Transverse colon (tissue), 4 donors: ENCODE data around the gene STARD9. TPM values are rescaled to one million over a fixed set of nuclear protein-coding genes. Genes with fewer than 3 reads are reported as not detected.
A peak's percentile ranks its signal among the peaks of the same experiment; 100 is the strongest.

Source experiments
- DNase-seq: peaks from one replicate; pipeline ENCODE4 v3.0.0-alpha.2; 2019
- H3K27ac ChIP-seq, 4 donors: fragments of 200-600 bp; sonication (generic); 2 replicates each; pipeline ENCODE4 v1.5.1; 2016 to 2018; ENCODE audit warnings: inconsistent platforms in 4 of 4
- H3K27me3 ChIP-seq: fragments of 200-600 bp; sonication (generic); 2 replicates; pipeline ENCODE4 v1.5.1; 2017; ENCODE audit warnings: inconsistent platforms
- H3K36me3 ChIP-seq, 4 donors: fragments of 200-600 bp; sonication (generic); 2 replicates each; pipeline ENCODE4 v1.5.1; 2017 to 2019; ENCODE audit warnings: inconsistent platforms in 4 of 4
- H3K4me1 ChIP-seq, 4 donors: fragments of 200-600 bp; sonication (generic); 2 replicates each; pipeline ENCODE4 v1.5.1; 2017 to 2020; ENCODE audit warnings: inconsistent platforms in 4 of 4
- H3K4me3 ChIP-seq, 4 donors: fragments of 200-600 bp; sonication (generic); 1 replicate in 1 of 4; 2 replicates in 3 of 4; pipeline versions ENCODE4 v1.5.1 to v1.6.1; 2017 to 2019; ENCODE audit warnings: inconsistent platforms in 4 of 4
- H3K9me3 ChIP-seq, 2 donors: fragments of 200-600 bp; sonication (generic); 2 replicates each; pipeline ENCODE4 v1.5.1; 2017 to 2019; ENCODE audit warnings: inconsistent platforms in 2 of 2
- EP300 ChIP-seq: sonication (generic); formaldehyde crosslinking; IDR thresholded peaks from one replicate; pipeline ENCODE4 v1.6.1; 2017; ENCODE audit warnings: antibody characterized with exemption, low read depth
- POLR2A ChIP-seq: fragments of 450-650 bp; IDR thresholded peaks from one replicate; pipeline ENCODE4 v1.6.1; 2016; ENCODE audit warnings: antibody characterized with exemption, mild to moderate bottlenecking, moderate library complexity
- POLR2AphosphoS5 ChIP-seq, 3 donors: sonication (generic); formaldehyde crosslinking; IDR thresholded peaks; one replicate each; pipeline ENCODE4 v1.6.1; 2016; ENCODE audit warnings: antibody characterized with exemption in 3 of 3
- WGBS, 2 donors: methylation state at CpG; one replicate each; pipeline ENCODE4 v1.1.5; 2018; ENCODE audit warnings: low coverage in 1 of 2; 5-methylcytosine and 5-hydroxymethylcytosine counted together
- in situ Hi-C, 4 donors: fragments of 200-750 bp; cut with MboI; loops; one replicate each; pipeline versions ENCODE4 v1.15.0 to v1.15.1; 2017; ENCODE audit warnings: low sequenced_read_pairs in 3 of 4, low pct_ligation_motif_present in 1 of 4, low pct_unique_long_range_greater_than_20kb in 1 of 4
- intact Hi-C: fragments of 100-400 bp; cut with DNase I; formaldehyde crosslinking; loops from one replicate; pipeline ENCODE4 v1.15.1; 2023; ENCODE audit warnings: low total_unique reads
- total RNA-seq, 4 donors: library from RNA; depleted of rRNA; stranded (reverse); fragments of >200 nt; gene quantifications; one replicate each; pipeline ENCODE4 v1.1.0, GENCODE V29; 2016
- TF ChIP-seq, protein P1 (sequence below), 5 experiments: fragments of 200-600 bp in 3 of 5; fragments of 450-650 bp in 2 of 5; sonication (generic) in 3 of 5; IDR thresholded peaks; 1 replicate in 2 of 5; 2 replicates in 3 of 5; pipeline ENCODE4 v1.5.1; 2016 to 2017; ENCODE audit warnings: antibody characterized with exemption in 5 of 5, inconsistent platforms in 3 of 5, mild to moderate bottlenecking in 2 of 5, moderate library complexity in 1 of 5

The STARD9 gene
- total RNA-seq, 4 donors from 2014 or later = 11.1 to 52.5 (median 22.4) TPM

DNA sequence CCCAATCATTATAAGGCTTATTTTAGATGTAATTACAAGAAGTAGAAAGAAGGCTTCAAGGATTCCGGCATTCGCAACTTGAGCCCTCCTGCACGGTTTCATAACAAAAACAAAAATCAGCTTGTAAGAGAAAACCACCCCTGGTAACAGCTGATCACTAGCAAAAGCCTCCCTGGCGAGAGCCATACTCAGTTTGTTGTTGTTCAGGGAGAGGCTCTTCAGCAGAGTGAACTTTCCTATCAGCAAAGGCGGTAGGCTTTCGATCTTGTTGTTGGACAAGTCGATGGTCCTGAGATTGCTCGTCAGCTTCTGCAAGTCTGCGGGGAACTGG, 27.5 kb upstream of the STARD9 start:
- no peak for DNase-seq
- intact Hi-C loops (no loop called here), in situ Hi-C loops (loop anchor here in 1 of 4 donors (25.0 kb wide), 1 partner anchor 89 kb away; no protein-coding TSS in a partner anchor)
- Histone ChIP-seq H3K4me3 (peak overlapping the region; percentile 65 to 94 (median 76)), H3K4me1 (peaks cover 4 to 37% (median 21%) of the 10 kb centered on the region in 4 donors), H3K27me3 (no peaks in the 10 kb centered on the region), H3K27ac (peak overlapping the region; percentile 91 to 98 (median 93)), H3K36me3 (peaks cover 0 to 13% (median 0%) of the 10 kb centered on the region in 4 donors), H3K9me3 (no peaks in the 10 kb centered on the region)
- TF ChIP-seq POLR2AphosphoS5 (IDR thresholded peaks at IDR 0.05) (no peak), EP300 (no peak), POLR2A (no peak)
- TF ChIP-seq, protein P1, sequence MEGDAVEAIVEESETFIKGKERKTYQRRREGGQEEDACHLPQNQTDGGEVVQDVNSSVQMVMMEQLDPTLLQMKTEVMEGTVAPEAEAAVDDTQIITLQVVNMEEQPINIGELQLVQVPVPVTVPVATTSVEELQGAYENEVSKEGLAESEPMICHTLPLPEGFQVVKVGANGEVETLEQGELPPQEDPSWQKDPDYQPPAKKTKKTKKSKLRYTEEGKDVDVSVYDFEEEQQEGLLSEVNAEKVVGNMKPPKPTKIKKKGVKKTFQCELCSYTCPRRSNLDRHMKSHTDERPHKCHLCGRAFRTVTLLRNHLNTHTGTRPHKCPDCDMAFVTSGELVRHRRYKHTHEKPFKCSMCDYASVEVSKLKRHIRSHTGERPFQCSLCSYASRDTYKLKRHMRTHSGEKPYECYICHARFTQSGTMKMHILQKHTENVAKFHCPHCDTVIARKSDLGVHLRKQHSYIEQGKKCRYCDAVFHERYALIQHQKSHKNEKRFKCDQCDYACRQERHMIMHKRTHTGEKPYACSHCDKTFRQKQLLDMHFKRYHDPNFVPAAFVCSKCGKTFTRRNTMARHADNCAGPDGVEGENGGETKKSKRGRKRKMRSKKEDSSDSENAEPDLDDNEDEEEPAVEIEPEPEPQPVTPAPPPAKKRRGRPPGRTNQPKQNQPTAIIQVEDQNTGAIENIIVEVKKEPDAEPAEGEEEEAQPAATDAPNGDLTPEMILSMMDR (IDR thresholded peaks at IDR 0.05) = no peak
- 0 to 4% methylated on average over 3 to 9 of the region's 9 CpGs for WGBS, 2 donors

DNA sequence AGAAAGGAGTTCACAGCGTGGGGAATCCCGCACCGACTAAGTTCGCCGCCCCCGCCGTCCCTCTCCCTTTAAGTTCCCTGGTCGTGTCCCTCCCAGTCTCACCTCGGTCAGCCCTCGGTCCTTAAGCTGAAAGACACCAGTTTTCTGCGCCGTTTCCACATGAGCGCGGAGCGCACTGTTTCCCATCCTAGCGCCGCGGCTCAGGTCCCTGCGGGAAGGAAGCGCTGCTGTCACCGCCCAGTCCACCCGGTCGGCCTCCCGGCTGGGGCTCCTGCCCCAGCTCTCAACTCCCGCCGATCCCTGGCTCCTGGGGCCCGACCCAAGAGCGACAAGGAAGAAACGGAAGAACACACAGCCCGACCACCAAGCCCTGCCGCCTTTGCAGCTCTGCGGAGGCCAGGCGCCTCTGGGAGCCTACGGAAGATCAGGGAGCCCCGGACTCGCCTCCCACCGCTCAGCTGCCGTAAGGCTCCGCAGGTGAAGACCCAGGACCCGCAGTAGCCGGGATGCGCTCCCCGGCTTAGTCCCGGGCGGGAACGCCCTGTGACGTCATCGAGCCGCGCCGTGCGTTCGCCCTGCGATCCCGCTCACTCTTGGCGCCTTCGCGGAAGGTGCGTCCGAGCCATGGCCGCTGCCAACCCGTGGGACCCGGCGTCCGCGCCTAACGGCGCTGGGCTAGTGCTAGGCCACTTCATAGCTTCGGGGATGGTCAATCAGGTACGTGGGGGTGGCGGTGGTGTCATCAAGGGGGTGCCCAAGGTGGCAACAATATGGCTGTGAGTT, 27.0 kb upstream of the STARD9 start, which contains the start of the genes HAUS2 and LRRC57:
Gene HAUS2 (plus strand): TSS at position 590 of the 783 bp plus-strand sequence. CDS start 35 bp downstream, at position 625.
Gene LRRC57 (minus strand): TSS at position 545 of the 783 bp plus-strand sequence. CDS start 359 bp downstream, at position 186.
- Histone ChIP-seq H3K4me3 (peak within 1 kb of the TSS; percentile 65 to 94 (median 76)), H3K9me3 (no peaks in the 10 kb centered on the region), H3K27ac (peak within 1 kb of the TSS; percentile 91 to 98 (median 93)), H3K27me3 (no peaks in the 10 kb centered on the region), H3K36me3 (peaks cover 0 to 12% (median 0%) of the 10 kb centered on the region in 4 donors), H3K4me1 (peaks cover 4 to 40% (median 21%) of the 10 kb centered on the region in 4 donors)
- 0% methylated on average over 60 of the region's 71 CpGs; no CpG with 5 or more reads in 1 of the 2 donors for WGBS, 2 donors
- TF ChIP-seq POLR2A = peak; percentile 95
- TF ChIP-seq, protein P1 (IDR thresholded peaks at IDR 0.05) = peak in 1 of 5 experiments; percentile 34
- no peak for TF ChIP-seq EP300
- peak; percentile 96 to 98 (median 97) for TF ChIP-seq POLR2AphosphoS5 (IDR thresholded peaks at IDR 0.05)
- peak; percentile 94 for DNase-seq
- intact Hi-C loops = no loop called here
- in situ Hi-C loops = loop anchor here in 1 of 4 donors (25.0 kb wide), 1 partner anchor 89 kb away; no protein-coding TSS in a partner anchor

DNA sequence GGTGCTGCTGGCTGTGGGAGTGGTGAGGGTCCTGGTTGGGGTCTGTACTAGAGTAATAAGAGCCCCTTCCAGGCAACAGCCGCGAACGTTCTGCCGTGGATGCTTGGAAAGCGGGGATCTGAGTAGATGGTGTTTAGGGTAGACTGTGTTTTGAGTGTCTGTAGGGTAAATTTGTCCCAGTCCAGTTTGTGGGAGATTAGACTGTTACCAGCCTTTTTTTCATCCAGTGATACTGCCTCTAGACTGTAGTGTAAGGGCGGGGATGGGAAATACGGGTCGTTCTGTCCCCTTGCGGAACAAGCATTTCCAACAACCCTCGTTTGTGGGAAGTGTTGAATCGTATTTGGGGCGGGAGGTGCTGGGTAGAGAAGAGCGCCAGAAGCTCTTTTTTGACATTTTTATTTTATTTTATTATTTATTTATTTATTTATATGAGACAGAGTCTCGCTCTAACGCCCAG, 26.3 kb upstream of the STARD9 start:
- Histone ChIP-seq H3K4me1 (peaks cover 4 to 42% (median 21%) of the 10 kb centered on the region in 4 donors), H3K9me3 (no peaks in the 10 kb centered on the region), H3K4me3 (peak overlapping the region; percentile 65 to 94 (median 76)), H3K36me3 (peaks cover 0 to 5% (median 0%) of the 10 kb centered on the region in 4 donors), H3K27me3 (no peaks in the 10 kb centered on the region), H3K27ac (peak overlapping the region; percentile 91 to 98 (median 93))
- in situ Hi-C loops (loop anchor here in 1 of 4 donors (25.0 kb wide), 1 partner anchor 88 kb away; no protein-coding TSS in a partner anchor), intact Hi-C loops (no loop called here)
- DNase-seq = peak; percentile 16
- TF ChIP-seq POLR2AphosphoS5 (IDR thresholded peaks at IDR 0.05) = no peak
- no peak for TF ChIP-seq POLR2A
- no peak for TF ChIP-seq EP300
- TF ChIP-seq, protein P1 (IDR thresholded peaks at IDR 0.05) = no peak
- 0% methylated on average over 10 to 15 of the region's 15 CpGs for WGBS, 2 donors
